ENCODE data around the gene LRRC59.

LRRC59 gene

GRCh38 chr17:50362661-50363060, 34.7 kb downstream of the LRRC59 start:
- no peak for DNase-seq (ENCODE audit: low read depth in 2 of 2)

- peak; percentile 38 to 42 for DNase-seq (ENCODE audit: low read depth in 2 of 2)
Measured at GRCh38 chr17:50361561-50362480, 35.5 kb downstream of the LRRC59 start.

GRCh38 chr17:50360486-50361115, 36.7 kb downstream of the LRRC59 start:
- DNase-seq (ENCODE audit: low read depth in 2 of 2) = no peak

- DNase-seq (ENCODE audit: low read depth in 2 of 2) = no peak
Measured at GRCh38 chr17:50359998-50360461, 37.3 kb downstream of the LRRC59 start.

- no peak for DNase-seq (ENCODE audit: low read depth in 2 of 2)
Measured at GRCh38 chr17:50359005-50359699, 38.2 kb downstream of the LRRC59 start.

GRCh38 chr17:50358177-50358576, 39.1 kb downstream of the LRRC59 start:
- no peak for DNase-seq (ENCODE audit: low read depth in 2 of 2)

GRCh38 chr17:50356892-50357510, 40.3 kb downstream of the LRRC59 start:
- DNase-seq (ENCODE audit: low read depth in 2 of 2) = no peak

GRCh38 chr17:50356418-50356817, 40.9 kb downstream of the LRRC59 start:
- no peak for DNase-seq (ENCODE audit: low read depth in 2 of 2)

- DNase-seq (ENCODE audit: low read depth in 2 of 2) = no peak
Measured at GRCh38 chr17:50355701-50356341, 41.5 kb downstream of the LRRC59 start.

GRCh38 chr17:50355336-50355700, 42.0 kb downstream of the LRRC59 start:
- no peak for DNase-seq (ENCODE audit: low read depth in 2 of 2)

- DNase-seq (ENCODE audit: low read depth in 2 of 2) = no peak
Measured at GRCh38 chr17:50354776-50355175, 42.5 kb downstream of the LRRC59 start.

GRCh38 chr17:50354198-50354597, 43.1 kb downstream of the LRRC59 start:
- DNase-seq (ENCODE audit: low read depth in 2 of 2) = no peak

- DNase-seq (ENCODE audit: low read depth in 2 of 2) = no peak
Measured at GRCh38 chr17:50353600-50354195, 43.6 kb downstream of the LRRC59 start.

GRCh38 chr17:50352693-50353599, 44.4 kb downstream of the LRRC59 start:
- DNase-seq (ENCODE audit: low read depth in 2 of 2) = no peak

GRCh38 chr17:50352072-50352692, 45.1 kb downstream of the LRRC59 start:
- no peak for DNase-seq (ENCODE audit: low read depth in 2 of 2)

GRCh38 chr17:50350733-50351132, 46.6 kb downstream of the LRRC59 start:
- no peak for DNase-seq (ENCODE audit: low read depth in 2 of 2)

GRCh38 chr17:50349243-50349600, 48.1 kb downstream of the LRRC59 start:
- no peak for DNase-seq (ENCODE audit: low read depth in 2 of 2)

GRCh38 chr17:50348522-50349242, 48.6 kb downstream of the LRRC59 start:
- DNase-seq (ENCODE audit: low read depth in 2 of 2) = no peak

- DNase-seq (ENCODE audit: low read depth in 2 of 2) = no peak
Measured at GRCh38 chr17:50347894-50348291, 49.4 kb downstream of the LRRC59 start.
